GM12878 (cell line): Measurements from ENCODE around the gene CTSO. TPM values are rescaled to one million over a fixed set of nuclear protein-coding genes. Genes with fewer than 3 reads are reported as not detected.

ENCODE experiments used
- ATAC-seq: fragments of 200-7000 bp; cut with Tn5 transposase; 3 replicates; pipeline ENCODE4 v1.9.1; 2020; ENCODE audit warnings: mild to moderate bottlenecking, moderate library complexity
- BruUV-seq: library from RNA; stranded (reverse); fragments of 400-500 nt; replicated peaks from 2 replicates; lab custom pipeline; 2021; lab: Mats Ljungman, UMichigan
- CTCF ChIA-PET: fragments of 300-600 bp; sonication (Branson Sonifier 250); formaldehyde crosslinking; extraction: SDS; loops from one replicate; lab custom pipeline; 2021; ENCODE audit warnings: inconsistent platforms; lab: Yijun Ruan, JAX
- POLR2A ChIA-PET: fragments of 350-600 bp; formaldehyde crosslinking; extraction: SDS; loops from one replicate; lab custom pipeline; 2021; ENCODE audit warnings: inconsistent platforms; lab: Charles Lee
- RAD21 ChIA-PET: fragments of 300-600 bp; sonication (Branson Sonifier 250); formaldehyde crosslinking; loops from one replicate; lab custom pipeline; 2023; ENCODE audit warnings: antibody characterized with exemption; ENCODE audit not compliant: unreplicated experiment; lab: Charles Lee
- SMC1A ChIA-PET: fragments of 300-600 bp; sonication (Branson Sonifier 250); formaldehyde crosslinking; loops from one replicate; lab custom pipeline; 2023; ENCODE audit not compliant: unreplicated experiment, uncharacterized antibody; lab: Charles Lee
- DNase-seq: peaks from one replicate; pipeline ENCODE4 v3.0.0-alpha.2; 2011; ENCODE audit warnings: low read depth, low spot score
- FAIRE-seq: peaks from 3 replicates; lab custom pipeline; 2011; peaks lifted over from hg19 to GRCh38; lab: Jason Lieb, UNC
- H2AFZ ChIP-seq: 2 replicates; pipeline ENCODE4 v1.6.0; 2011; ENCODE audit warnings: low read depth, low read length, control low read depth; ENCODE audit not compliant: control insufficient read depth
- H3K27ac ChIP-seq: 2 replicates; pipeline ENCODE4 v1.5.1; 2011; ENCODE audit warnings: control low read depth; ENCODE audit not compliant: control insufficient read depth, insufficient read depth
- H3K27me3 ChIP-seq, 2 experiments: replicated peaks in 1 of 2; 2 replicates each; pipeline versions ENCODE4 v1.6.0 to v1.6.1; 2011; ENCODE audit warnings: low read length in 1 of 2; ENCODE audit not compliant: control insufficient read depth in 2 of 2, insufficient read depth in 2 of 2
- H3K36me3 ChIP-seq, 2 experiments: 2 replicates each; pipeline ENCODE4 v1.5.1; 2011; ENCODE audit warnings: low read length in 1 of 2; ENCODE audit not compliant: control insufficient read depth in 2 of 2, insufficient read depth in 2 of 2
- H3K4me1 ChIP-seq: 2 replicates; pipeline ENCODE4 v1.6.1; 2011; ENCODE audit warnings: mild to moderate bottlenecking, low read length, moderate library complexity, mixed read lengths; ENCODE audit not compliant: control insufficient read depth, insufficient read depth
- H3K4me2 ChIP-seq: 2 replicates; pipeline ENCODE4 v1.6.0; 2011; ENCODE audit warnings: control low read depth; ENCODE audit not compliant: control insufficient read depth, insufficient read depth
- H3K4me3 ChIP-seq: fragments of 200-600 bp; sonication (generic); 2 replicates; pipeline ENCODE4 v1.5.1; 2016
- H3K79me2 ChIP-seq: 2 replicates; pipeline ENCODE4 v1.6.0; 2011; ENCODE audit warnings: low read length; ENCODE audit not compliant: control insufficient read depth, insufficient read depth
- H3K9ac ChIP-seq: 2 replicates; pipeline ENCODE4 v1.8.0; 2011; ENCODE audit warnings: low read length, control low read depth, mixed read lengths; ENCODE audit not compliant: control insufficient read depth, insufficient read depth
- H3K9me3 ChIP-seq: replicated peaks from 3 replicates; pipeline ENCODE4 v1.5.1; 2011; ENCODE audit warnings: mild to moderate bottlenecking, low read length; ENCODE audit not compliant: control insufficient read depth, insufficient read depth
- H4K20me1 ChIP-seq: 2 replicates; pipeline ENCODE4 v1.6.0; 2011; ENCODE audit not compliant: control insufficient read depth, insufficient read depth
- KDM1A ChIP-seq: fragments of 200-600 bp; sonication (generic); IDR thresholded peaks from 2 replicates; pipeline ENCODE4 v1.6.1; 2016; ENCODE audit warnings: borderline replicate concordance
- KLF5 ChIP-seq: fragments of 450-650 bp; IDR thresholded peaks from 2 replicates; pipeline ENCODE4 v1.6.1; 2014; ENCODE audit warnings: mild to moderate bottlenecking; ENCODE audit not compliant: partially characterized antibody
- NFIC ChIP-seq: IDR thresholded peaks from 2 replicates; pipeline ENCODE4 v1.6.1; 2012; ENCODE audit warnings: low read depth, mild to moderate bottlenecking, inconsistent platforms, low read length, moderate library complexity
- NFXL1 ChIP-seq: fragments of 450-650 bp; IDR thresholded peaks from 2 replicates; pipeline ENCODE4 v1.6.1; 2017; ENCODE audit warnings: antibody characterized with exemption, mild to moderate bottlenecking, borderline replicate concordance
- POLR2A ChIP-seq: IDR thresholded peaks from 2 replicates; pipeline ENCODE4 v1.6.1; 2011; ENCODE audit warnings: low read depth, mild to moderate bottlenecking, low read length
- POU2F2 ChIP-seq: IDR thresholded peaks from 3 replicates; pipeline ENCODE4 v1.6.1; 2011; ENCODE audit warnings: low read depth, mild to moderate bottlenecking, low read length, borderline replicate concordance
- STAT3 ChIP-seq: IDR thresholded peaks from 2 replicates; pipeline ENCODE4 v1.6.1; 2011; ENCODE audit warnings: low read depth, low read length, improper control_type of control experiment
- WGBS: methylation state at CpG from one replicate; pipeline ENCODE4 v1.1.6; 2016; ENCODE audit warnings: low lambda C conversion rate; ENCODE audit not compliant: insufficient replicate concordance, insufficient coverage; ENCODE audit errors: missing lambda C conversion rate; 5-methylcytosine and 5-hydroxymethylcytosine counted together
- in situ Hi-C: fragments of 300-500 bp; cut with MboI; formaldehyde crosslinking; loops from 9 replicates; pipeline ENCODE4 v1.14.3; 2018; ENCODE audit warnings: mixed read lengths
- intact Hi-C: fragments of 100-400 bp; cut with micrococcal nuclease; formaldehyde crosslinking; loops from one replicate; pipeline ENCODE4 v1.14.2; 2022; ENCODE audit not compliant: unreplicated experiment
- polyA plus RNA-seq, 11 experiments: library from polyadenylated mRNA; depleted of rRNA in 4 of 11; unstranded in 6 of 11; stranded (reverse) in 5 of 11; fragments of >200 nt; fragmentation: Nextera tagmentation in 4 of 11; fragmentation: Illumina TruSeq in 1 of 11; extraction: Ambion mirVana in 4 of 11; extraction: Trizol in 1 of 11; gene quantifications; 1 replicate in 1 of 11; 2 replicates in 10 of 11; pipeline versions ENCODE4 v1.2.1 to v1.2.3, GENCODE V29; 2011 to 2016; ENCODE audit warnings: inconsistent platforms in 2 of 11, missing spikeins in 2 of 11, low read depth in 1 of 11
- total RNA-seq, 4 experiments: library from RNA; depleted of rRNA in 3 of 4; stranded (reverse); fragments of >200 nt in 3 of 4; fragmentation: Illumina TruSeq in 1 of 4; extraction: Trizol in 1 of 4; gene quantifications; 2 replicates each; pipeline versions ENCODE4 v1.2.1 to v1.2.3, GENCODE V29; 2013 to 2021
- TF ChIP-seq, protein P1 (sequence below): IDR thresholded peaks from 2 replicates; pipeline ENCODE4 v1.6.1; 2012; ENCODE audit warnings: low read depth, low read length, improper control_type of control experiment
- TF ChIP-seq, protein P2 (sequence below): fragments of 150-350 bp; IDR thresholded peaks from 2 replicates; pipeline ENCODE4 v1.6.1; 2014; ENCODE audit warnings: mild to moderate bottlenecking, low read depth, low read length
- TF ChIP-seq, protein P3 (sequence below): IDR thresholded peaks from 2 replicates; pipeline ENCODE4 v1.6.1; 2012; ENCODE audit warnings: improper control_type of control experiment, low read depth, low read length; ENCODE audit not compliant: insufficient replicate concordance
- TF ChIP-seq, protein P4 (sequence below): fragments of 450-650 bp; IDR thresholded peaks from 2 replicates; pipeline ENCODE4 v1.6.1; 2017; ENCODE audit warnings: antibody characterized with exemption, mild to moderate bottlenecking, moderate library complexity

The CTSO gene
- total and polyA plus RNA-seq, 10 of the 15 experiments (the other 5 are each of a cell fraction or from before 2014, with no cell fraction given): 3.9 to 9.7 (median 7.0) TPM

DNA sequence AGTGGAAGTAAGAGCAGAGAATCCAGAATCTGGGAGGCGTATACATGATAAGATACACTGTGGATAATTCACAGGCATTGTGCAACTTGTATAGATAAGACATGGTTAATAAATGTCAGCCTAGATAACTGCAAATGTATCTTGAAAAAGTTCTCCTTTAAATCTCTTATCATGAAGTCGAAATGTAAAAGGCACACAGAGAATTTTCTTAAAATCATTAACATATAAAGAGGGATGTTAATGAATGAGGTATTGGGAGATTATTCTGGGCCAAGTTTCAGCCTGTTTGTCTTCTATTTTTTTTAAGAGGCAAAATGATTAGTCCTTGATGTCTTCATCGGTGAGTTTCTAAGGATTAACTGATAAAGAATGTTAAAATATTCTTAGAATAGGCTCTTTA, 49.3 kb downstream of the CTSO start:
- RAD21 ChIA-PET: no interaction called here
- SMC1A ChIA-PET: interaction anchor here (1.1 kb wide), 1 partner anchor 24 kb away, joined by 5 read pairs; no protein-coding TSS in a partner anchor
- H4K20me1 ChIP-seq: no peaks in the 10 kb centered on the region
- H3K4me3 ChIP-seq: no peak overlapping the region
- no peaks in the 10 kb centered on the region for H3K27me3 ChIP-seq
- no peaks in the 10 kb centered on the region for H3K79me2 ChIP-seq
- no peak overlapping the region for H2AFZ ChIP-seq
- no peaks in the 10 kb centered on the region for H3K36me3 ChIP-seq
- DNase-seq: no peak
- H3K9ac ChIP-seq: no peak overlapping the region
- WGBS: 27% methylated on average over 3 of the region's 3 CpGs
- H3K4me1 ChIP-seq: peaks cover 3% of the 10 kb centered on the region; the same call in 1 of the 2 replicates
- CTCF ChIA-PET: no interaction called here
- in situ Hi-C loops: no loop called here
- BruUV-seq: no TSS peak
- POLR2A ChIA-PET: no interaction called here
- H3K27ac ChIP-seq: no peak overlapping the region
- intact Hi-C loops: no loop called here
- no peaks in the 10 kb centered on the region for H3K9me3 ChIP-seq
- H3K4me2 ChIP-seq: no peak overlapping the region
- no peak for ATAC-seq
- no peak for FAIRE-seq
- TF ChIP-seq KLF5: no peak
- no peak for TF ChIP-seq NFXL1
- no peak for TF ChIP-seq NFIC
- TF ChIP-seq, protein P1, sequence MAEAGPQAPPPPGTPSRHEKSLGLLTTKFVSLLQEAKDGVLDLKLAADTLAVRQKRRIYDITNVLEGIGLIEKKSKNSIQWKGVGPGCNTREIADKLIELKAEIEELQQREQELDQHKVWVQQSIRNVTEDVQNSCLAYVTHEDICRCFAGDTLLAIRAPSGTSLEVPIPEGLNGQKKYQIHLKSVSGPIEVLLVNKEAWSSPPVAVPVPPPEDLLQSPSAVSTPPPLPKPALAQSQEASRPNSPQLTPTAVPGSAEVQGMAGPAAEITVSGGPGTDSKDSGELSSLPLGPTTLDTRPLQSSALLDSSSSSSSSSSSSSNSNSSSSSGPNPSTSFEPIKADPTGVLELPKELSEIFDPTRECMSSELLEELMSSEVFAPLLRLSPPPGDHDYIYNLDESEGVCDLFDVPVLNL: no peak
- TF ChIP-seq, protein P2, sequence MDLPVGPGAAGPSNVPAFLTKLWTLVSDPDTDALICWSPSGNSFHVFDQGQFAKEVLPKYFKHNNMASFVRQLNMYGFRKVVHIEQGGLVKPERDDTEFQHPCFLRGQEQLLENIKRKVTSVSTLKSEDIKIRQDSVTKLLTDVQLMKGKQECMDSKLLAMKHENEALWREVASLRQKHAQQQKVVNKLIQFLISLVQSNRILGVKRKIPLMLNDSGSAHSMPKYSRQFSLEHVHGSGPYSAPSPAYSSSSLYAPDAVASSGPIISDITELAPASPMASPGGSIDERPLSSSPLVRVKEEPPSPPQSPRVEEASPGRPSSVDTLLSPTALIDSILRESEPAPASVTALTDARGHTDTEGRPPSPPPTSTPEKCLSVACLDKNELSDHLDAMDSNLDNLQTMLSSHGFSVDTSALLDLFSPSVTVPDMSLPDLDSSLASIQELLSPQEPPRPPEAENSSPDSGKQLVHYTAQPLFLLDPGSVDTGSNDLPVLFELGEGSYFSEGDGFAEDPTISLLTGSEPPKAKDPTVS: no peak
- no peak for TF ChIP-seq STAT3
- TF ChIP-seq, protein P3, sequence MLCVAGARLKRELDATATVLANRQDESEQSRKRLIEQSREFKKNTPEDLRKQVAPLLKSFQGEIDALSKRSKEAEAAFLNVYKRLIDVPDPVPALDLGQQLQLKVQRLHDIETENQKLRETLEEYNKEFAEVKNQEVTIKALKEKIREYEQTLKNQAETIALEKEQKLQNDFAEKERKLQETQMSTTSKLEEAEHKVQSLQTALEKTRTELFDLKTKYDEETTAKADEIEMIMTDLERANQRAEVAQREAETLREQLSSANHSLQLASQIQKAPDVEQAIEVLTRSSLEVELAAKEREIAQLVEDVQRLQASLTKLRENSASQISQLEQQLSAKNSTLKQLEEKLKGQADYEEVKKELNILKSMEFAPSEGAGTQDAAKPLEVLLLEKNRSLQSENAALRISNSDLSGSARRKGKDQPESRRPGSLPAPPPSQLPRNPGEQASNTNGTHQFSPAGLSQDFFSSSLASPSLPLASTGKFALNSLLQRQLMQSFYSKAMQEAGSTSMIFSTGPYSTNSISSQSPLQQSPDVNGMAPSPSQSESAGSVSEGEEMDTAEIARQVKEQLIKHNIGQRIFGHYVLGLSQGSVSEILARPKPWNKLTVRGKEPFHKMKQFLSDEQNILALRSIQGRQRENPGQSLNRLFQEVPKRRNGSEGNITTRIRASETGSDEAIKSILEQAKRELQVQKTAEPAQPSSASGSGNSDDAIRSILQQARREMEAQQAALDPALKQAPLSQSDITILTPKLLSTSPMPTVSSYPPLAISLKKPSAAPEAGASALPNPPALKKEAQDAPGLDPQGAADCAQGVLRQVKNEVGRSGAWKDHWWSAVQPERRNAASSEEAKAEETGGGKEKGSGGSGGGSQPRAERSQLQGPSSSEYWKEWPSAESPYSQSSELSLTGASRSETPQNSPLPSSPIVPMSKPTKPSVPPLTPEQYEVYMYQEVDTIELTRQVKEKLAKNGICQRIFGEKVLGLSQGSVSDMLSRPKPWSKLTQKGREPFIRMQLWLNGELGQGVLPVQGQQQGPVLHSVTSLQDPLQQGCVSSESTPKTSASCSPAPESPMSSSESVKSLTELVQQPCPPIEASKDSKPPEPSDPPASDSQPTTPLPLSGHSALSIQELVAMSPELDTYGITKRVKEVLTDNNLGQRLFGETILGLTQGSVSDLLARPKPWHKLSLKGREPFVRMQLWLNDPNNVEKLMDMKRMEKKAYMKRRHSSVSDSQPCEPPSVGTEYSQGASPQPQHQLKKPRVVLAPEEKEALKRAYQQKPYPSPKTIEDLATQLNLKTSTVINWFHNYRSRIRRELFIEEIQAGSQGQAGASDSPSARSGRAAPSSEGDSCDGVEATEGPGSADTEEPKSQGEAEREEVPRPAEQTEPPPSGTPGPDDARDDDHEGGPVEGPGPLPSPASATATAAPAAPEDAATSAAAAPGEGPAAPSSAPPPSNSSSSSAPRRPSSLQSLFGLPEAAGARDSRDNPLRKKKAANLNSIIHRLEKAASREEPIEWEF: no peak
- TF ChIP-seq KDM1A: no peak
- no peak for TF ChIP-seq POLR2A
- TF ChIP-seq POU2F2: no peak
- TF ChIP-seq, protein P4, sequence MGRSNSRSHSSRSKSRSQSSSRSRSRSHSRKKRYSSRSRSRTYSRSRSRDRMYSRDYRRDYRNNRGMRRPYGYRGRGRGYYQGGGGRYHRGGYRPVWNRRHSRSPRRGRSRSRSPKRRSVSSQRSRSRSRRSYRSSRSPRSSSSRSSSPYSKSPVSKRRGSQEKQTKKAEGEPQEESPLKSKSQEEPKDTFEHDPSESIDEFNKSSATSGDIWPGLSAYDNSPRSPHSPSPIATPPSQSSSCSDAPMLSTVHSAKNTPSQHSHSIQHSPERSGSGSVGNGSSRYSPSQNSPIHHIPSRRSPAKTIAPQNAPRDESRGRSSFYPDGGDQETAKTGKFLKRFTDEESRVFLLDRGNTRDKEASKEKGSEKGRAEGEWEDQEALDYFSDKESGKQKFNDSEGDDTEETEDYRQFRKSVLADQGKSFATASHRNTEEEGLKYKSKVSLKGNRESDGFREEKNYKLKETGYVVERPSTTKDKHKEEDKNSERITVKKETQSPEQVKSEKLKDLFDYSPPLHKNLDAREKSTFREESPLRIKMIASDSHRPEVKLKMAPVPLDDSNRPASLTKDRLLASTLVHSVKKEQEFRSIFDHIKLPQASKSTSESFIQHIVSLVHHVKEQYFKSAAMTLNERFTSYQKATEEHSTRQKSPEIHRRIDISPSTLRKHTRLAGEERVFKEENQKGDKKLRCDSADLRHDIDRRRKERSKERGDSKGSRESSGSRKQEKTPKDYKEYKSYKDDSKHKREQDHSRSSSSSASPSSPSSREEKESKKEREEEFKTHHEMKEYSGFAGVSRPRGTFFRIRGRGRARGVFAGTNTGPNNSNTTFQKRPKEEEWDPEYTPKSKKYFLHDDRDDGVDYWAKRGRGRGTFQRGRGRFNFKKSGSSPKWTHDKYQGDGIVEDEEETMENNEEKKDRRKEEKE: no peak
